Measurements from ENCODE around the gene TRPV5.

Gene TRPV5

DNA sequence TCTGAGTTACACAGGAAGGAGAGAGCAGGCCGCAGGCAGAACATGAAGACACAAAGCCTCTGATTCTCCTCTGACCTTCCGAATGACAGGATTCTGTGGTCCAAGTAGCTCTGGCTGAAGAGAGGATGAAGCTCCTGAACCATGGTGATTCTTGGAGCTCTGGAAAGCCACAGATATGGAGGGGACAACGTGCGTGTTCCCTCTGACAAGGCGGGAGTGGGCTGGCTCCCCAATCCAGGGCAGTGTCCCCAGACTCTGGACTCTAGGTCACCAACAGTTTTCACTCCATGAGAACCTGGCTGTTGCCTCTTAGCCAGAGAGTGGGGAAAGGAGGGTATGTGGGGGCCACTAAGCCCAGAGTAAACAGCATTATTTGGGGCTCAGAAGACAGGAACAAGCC, 40.6 kb downstream of the TRPV5 start:
- TF ChIP-seq, protein P1, sequence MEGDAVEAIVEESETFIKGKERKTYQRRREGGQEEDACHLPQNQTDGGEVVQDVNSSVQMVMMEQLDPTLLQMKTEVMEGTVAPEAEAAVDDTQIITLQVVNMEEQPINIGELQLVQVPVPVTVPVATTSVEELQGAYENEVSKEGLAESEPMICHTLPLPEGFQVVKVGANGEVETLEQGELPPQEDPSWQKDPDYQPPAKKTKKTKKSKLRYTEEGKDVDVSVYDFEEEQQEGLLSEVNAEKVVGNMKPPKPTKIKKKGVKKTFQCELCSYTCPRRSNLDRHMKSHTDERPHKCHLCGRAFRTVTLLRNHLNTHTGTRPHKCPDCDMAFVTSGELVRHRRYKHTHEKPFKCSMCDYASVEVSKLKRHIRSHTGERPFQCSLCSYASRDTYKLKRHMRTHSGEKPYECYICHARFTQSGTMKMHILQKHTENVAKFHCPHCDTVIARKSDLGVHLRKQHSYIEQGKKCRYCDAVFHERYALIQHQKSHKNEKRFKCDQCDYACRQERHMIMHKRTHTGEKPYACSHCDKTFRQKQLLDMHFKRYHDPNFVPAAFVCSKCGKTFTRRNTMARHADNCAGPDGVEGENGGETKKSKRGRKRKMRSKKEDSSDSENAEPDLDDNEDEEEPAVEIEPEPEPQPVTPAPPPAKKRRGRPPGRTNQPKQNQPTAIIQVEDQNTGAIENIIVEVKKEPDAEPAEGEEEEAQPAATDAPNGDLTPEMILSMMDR (IDR thresholded peaks at IDR 0.05; ENCODE audit: extremely low read depth, insufficient read depth, missing control alignments), result no peak
- in situ Hi-C loops (cut with MboI; ENCODE audit: low pct_unique_long_range_greater_than_20kb, low sequenced_read_pairs, unreplicated experiment), result no loop called here
- no peak for DNase-seq (ENCODE audit: low spot score)

DNA sequence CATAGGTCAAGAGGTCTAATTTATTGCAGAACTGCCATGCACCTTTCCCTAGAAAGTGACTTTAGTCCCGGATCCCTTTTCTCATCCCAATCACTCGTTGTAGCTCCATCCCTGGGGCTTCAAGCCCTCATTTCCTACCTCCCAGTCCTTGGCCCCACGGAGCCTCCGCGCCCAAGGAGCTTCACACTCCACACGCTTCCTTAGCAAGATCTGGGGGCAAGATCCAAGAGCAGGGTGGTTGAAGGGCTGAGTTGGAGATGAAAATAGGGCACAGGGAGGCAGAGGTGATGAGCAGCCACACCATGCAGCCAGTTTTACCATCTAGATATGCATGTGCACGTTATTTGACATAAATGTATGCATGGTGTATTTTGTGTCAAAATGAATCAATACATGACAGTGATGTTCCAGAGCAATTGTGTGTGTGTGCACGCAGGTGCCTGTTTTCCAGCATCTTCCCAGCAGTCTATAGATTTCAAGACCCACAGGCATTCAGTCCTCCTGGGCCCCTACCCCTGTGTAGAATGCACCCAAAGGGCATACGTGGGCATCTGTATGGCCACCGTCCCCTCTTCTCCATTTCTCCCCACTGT, 42.0 kb downstream of the TRPV5 start:
- DNase-seq (ENCODE audit: low spot score), result no peak
- in situ Hi-C loops (cut with MboI; ENCODE audit: low pct_unique_long_range_greater_than_20kb, low sequenced_read_pairs, unreplicated experiment), result no loop called here
- TF ChIP-seq, protein P1 (IDR thresholded peaks at IDR 0.05; ENCODE audit: extremely low read depth, insufficient read depth, missing control alignments), result no peak

DNA sequence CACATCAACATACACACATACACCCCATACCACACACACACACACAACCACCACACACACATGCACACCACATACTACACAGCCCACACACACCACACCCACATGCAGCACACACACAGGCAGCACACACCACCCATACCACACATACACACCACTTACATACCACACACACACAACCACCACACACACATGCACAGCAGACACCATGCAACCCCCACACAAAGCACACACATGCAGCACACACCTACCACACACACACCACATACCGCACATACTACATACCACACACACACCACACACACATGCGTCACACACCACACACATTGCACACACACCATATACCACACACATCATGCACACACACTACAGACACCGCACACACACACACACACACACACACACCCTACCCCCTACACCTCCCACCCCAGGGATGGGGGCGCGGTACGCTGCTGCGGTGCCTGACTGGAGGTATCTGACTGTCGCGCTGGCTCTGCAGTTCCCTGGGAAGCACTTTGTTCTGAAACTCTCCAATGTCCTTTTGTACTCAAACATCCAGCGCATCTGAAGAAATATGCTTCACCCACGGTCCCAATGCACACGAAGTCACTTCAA, 42.6 kb downstream of the TRPV5 start:
- in situ Hi-C loops (cut with MboI; ENCODE audit: low pct_unique_long_range_greater_than_20kb, low sequenced_read_pairs, unreplicated experiment), result no loop called here
- TF ChIP-seq, protein P1 (IDR thresholded peaks at IDR 0.05; ENCODE audit: extremely low read depth, insufficient read depth, missing control alignments), result no peak
- DNase-seq (ENCODE audit: low spot score), result no peak

DNA sequence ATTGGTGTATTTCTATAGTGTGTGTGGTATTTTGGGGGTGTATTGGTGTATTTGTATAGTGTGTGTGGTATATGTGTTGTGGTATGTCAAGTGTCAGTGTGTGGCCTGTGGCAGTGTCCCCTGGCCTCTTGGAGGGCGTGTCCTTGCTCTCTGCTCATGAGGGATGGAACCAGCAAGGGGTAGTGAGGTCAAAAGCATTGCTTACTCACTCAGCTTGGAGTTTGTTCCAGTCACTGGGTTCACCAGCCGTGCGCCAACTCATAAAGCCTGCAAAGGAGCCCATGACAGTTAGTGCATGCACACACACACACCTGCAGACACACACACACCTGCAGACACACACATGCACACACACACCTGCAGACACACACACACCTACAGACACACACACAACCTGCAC, 43.7 kb downstream of the TRPV5 start:
- in situ Hi-C loops (cut with MboI; ENCODE audit: low pct_unique_long_range_greater_than_20kb, low sequenced_read_pairs, unreplicated experiment), result no loop called here
- no peak for DNase-seq (ENCODE audit: low spot score)
- TF ChIP-seq, protein P1 (IDR thresholded peaks at IDR 0.05; ENCODE audit: extremely low read depth, insufficient read depth, missing control alignments), result no peak

DNA sequence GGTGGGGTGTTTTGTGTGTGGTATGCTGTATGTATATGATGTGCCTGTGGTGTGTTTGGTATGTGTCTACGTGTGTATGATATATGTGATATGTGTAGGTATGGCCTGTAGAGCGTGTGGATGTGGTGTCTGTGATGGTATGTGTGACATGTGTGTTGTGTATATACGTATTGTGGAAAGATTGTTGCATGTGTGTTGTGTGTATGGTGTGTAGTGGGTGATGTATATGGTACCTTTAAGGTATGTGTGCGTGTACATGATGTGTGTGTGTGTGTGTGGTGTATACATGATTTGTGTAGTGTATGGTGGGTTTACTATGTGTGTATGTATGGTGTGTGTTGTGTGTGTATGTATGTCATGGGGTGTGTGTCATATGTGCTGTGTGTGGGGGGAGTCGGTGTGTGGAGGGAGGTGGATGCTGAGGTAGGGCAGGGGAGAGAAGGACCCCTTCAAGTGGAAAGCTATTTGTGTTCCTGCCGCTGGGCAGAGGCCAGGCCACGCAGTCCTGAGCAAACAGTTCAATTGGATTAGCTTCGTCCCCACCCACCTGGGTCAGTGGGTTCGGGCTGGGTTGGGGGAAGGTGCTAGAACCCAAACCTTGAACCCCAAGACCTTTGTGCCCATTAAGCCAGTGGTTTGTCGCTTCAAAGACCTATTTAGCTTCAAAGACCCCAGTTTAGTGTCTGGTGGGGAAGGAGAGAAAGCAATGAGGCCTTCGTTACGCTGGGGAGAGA, 46.1 kb downstream of the TRPV5 start:
- TF ChIP-seq, protein P1 (IDR thresholded peaks at IDR 0.05; ENCODE audit: extremely low read depth, insufficient read depth, missing control alignments), result no peak
- in situ Hi-C loops (cut with MboI; ENCODE audit: low pct_unique_long_range_greater_than_20kb, low sequenced_read_pairs, unreplicated experiment), result no loop called here
- DNase-seq (ENCODE audit: low spot score), result no peak

DNA sequence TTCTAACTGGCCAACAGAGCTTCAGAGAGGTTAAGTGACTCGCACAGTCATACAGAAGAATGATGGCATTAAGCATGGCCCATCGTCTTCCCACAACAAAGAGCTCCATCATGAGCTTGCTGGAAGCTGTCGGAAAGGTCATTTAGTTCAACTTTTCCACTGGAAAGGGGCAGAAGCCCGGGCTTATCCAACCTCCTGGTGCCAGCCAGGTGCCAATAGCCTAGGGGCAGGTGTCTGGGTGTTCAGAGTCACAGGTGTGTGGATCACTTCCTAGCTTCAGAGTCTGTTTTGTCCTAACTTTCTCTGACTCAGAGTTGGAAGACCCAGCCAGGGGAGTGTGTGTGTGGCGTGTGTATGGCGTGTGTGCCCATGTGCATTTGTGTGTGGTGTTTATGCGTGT, 46.7 kb downstream of the TRPV5 start:
- TF ChIP-seq, protein P1 (IDR thresholded peaks at IDR 0.05; ENCODE audit: extremely low read depth, insufficient read depth, missing control alignments), result no peak
- in situ Hi-C loops (cut with MboI; ENCODE audit: low pct_unique_long_range_greater_than_20kb, low sequenced_read_pairs, unreplicated experiment), result no loop called here
- DNase-seq (ENCODE audit: low spot score), result no peak
